IMR-90 (cell line): ENCODE data around the gene STAG1. TPM values are rescaled to one million over a fixed set of nuclear protein-coding genes. Genes with fewer than 3 reads are reported as not detected.

Experiments
- ATAC-seq: fragments of 200-7000 bp; cut with Tn5 transposase; 2 replicates; pipeline ENCODE4 v1.9.1; 2020; ENCODE audit warnings: low read depth, mild to moderate bottlenecking, moderate library complexity
- BruUV-seq: library from RNA; stranded (reverse); fragments of 400-500 nt; replicated peaks from 2 replicates; lab custom pipeline; 2021; lab: Mats Ljungman, UMichigan
- CTCF ChIA-PET: fragments of 300-600 bp; formaldehyde crosslinking; extraction: SDS; loops from one replicate; lab custom pipeline; 2021; ENCODE audit warnings: antibody characterized with exemption; lab: Yijun Ruan, JAX
- POLR2A ChIA-PET: fragments of 300-600 bp; sonication (Branson Sonifier 250); formaldehyde crosslinking; loops from one replicate; lab custom pipeline; 2022; ENCODE audit warnings: antibody characterized with exemption; ENCODE audit not compliant: unreplicated experiment; lab: Charles Lee
- DNase-seq: peaks from one replicate; pipeline ENCODE4 v3.0.0; 2013
- H2AFZ ChIP-seq: replicated peaks from 2 replicates; pipeline ENCODE3; 2013; ENCODE audit warnings: low read length, mild to moderate bottlenecking; ENCODE audit not compliant: poor library complexity
- H2AK5ac ChIP-seq: 2 replicates; pipeline ENCODE4 v1.6.1; 2013; ENCODE audit warnings: low read depth, low read length, inconsistent platforms
- H2AK9ac ChIP-seq: replicated peaks from 2 replicates; pipeline ENCODE3; 2013; ENCODE audit warnings: mild to moderate bottlenecking, low read depth, low read length, moderate library complexity; ENCODE audit not compliant: poor library complexity
- H2BK120ac ChIP-seq: 2 replicates; pipeline ENCODE4 v1.6.1; 2013; ENCODE audit warnings: low read depth, low read length, inconsistent platforms
- H2BK15ac ChIP-seq: 3 replicates; pipeline ENCODE4 v1.6.1; 2013; ENCODE audit warnings: low read depth, low read length, inconsistent platforms
- H2BK20ac ChIP-seq: 2 replicates; pipeline ENCODE4 v1.6.1; 2013; ENCODE audit warnings: low read depth, mild to moderate bottlenecking, inconsistent platforms, low read length, moderate library complexity
- H2BK5ac ChIP-seq: 2 replicates; pipeline ENCODE4 v1.6.1; 2013; ENCODE audit warnings: mild to moderate bottlenecking, low read depth, low read length, inconsistent platforms; ENCODE audit not compliant: poor library complexity, severe bottlenecking
- H3K14ac ChIP-seq: replicated peaks from 2 replicates; pipeline ENCODE4 v1.6.1; 2013; ENCODE audit warnings: low read depth, low read length, inconsistent platforms
- H3K18ac ChIP-seq: 2 replicates; pipeline ENCODE4 v1.6.1; 2013; ENCODE audit warnings: low read depth, low read length, control low read depth
- H3K23ac ChIP-seq: 2 replicates; pipeline ENCODE4 v1.6.1; 2013; ENCODE audit warnings: low read depth, low read length, inconsistent platforms
- H3K27ac ChIP-seq: 2 replicates; pipeline ENCODE4 v1.5.1; 2013; ENCODE audit warnings: mild to moderate bottlenecking, control low read depth, low read length; ENCODE audit not compliant: insufficient read depth
- H3K27me3 ChIP-seq: 2 replicates; pipeline ENCODE4 v1.6.1; 2013; ENCODE audit warnings: low read length; ENCODE audit not compliant: control insufficient read depth, insufficient read depth
- H3K36me3 ChIP-seq: 2 replicates; pipeline ENCODE4 v1.6.1; 2013; ENCODE audit warnings: low read length, mixed read lengths; ENCODE audit not compliant: control insufficient read depth, insufficient read depth
- H3K4ac ChIP-seq: 2 replicates; pipeline ENCODE4 v1.6.1; 2013; ENCODE audit warnings: low read depth, low read length, inconsistent platforms
- H3K4me1 ChIP-seq: 2 replicates; pipeline ENCODE4 v1.6.1; 2013; ENCODE audit warnings: low read length, mixed read lengths; ENCODE audit not compliant: control insufficient read depth, insufficient read depth
- H3K4me2 ChIP-seq: 2 replicates; pipeline ENCODE4 v1.6.1; 2013; ENCODE audit warnings: low read depth, mild to moderate bottlenecking, control low read depth, low read length, moderate library complexity
- H3K4me3 ChIP-seq: 2 replicates; pipeline ENCODE4 v1.5.1; 2013; ENCODE audit warnings: low read depth, mild to moderate bottlenecking, control low read depth, low read length, moderate library complexity; ENCODE audit not compliant: insufficient read depth
- H3K56ac ChIP-seq: 2 replicates; pipeline ENCODE4 v1.6.1; 2013; ENCODE audit warnings: low read length, inconsistent platforms; ENCODE audit not compliant: insufficient read depth; ENCODE audit errors: extremely low read depth
- H3K79me1 ChIP-seq, 2 experiments: 2 replicates each; pipeline ENCODE4 v1.6.1; 2013; ENCODE audit warnings: low read length in 2 of 2, inconsistent platforms in 1 of 2, low read depth in 1 of 2
- H3K9ac ChIP-seq: 2 replicates; pipeline ENCODE4 v1.6.1; 2013; ENCODE audit warnings: low read depth, low read length, control low read depth
- H3K9me1 ChIP-seq: 2 replicates; pipeline ENCODE4 v1.6.1; 2013; ENCODE audit warnings: low read length, inconsistent platforms; ENCODE audit not compliant: insufficient read depth
- H3K9me3 ChIP-seq: 2 replicates; pipeline ENCODE4 v1.6.1; 2013; ENCODE audit warnings: low read length; ENCODE audit not compliant: control insufficient read depth, insufficient read depth
- H4K20me1 ChIP-seq: 2 replicates; pipeline ENCODE4 v1.6.1; 2013; ENCODE audit warnings: low read length, inconsistent platforms; ENCODE audit not compliant: insufficient read depth
- H4K5ac ChIP-seq: 2 replicates; pipeline ENCODE4 v1.6.1; 2013; ENCODE audit warnings: mild to moderate bottlenecking, low read depth, low read length, control low read depth
- H4K8ac ChIP-seq, 2 experiments: 2 replicates each; pipeline ENCODE4 v1.6.1; 2013; ENCODE audit warnings: low read depth in 2 of 2, low read length in 2 of 2, control low read depth in 1 of 2, inconsistent platforms in 1 of 2
- H4K91ac ChIP-seq: 2 replicates; pipeline ENCODE4 v1.6.1; 2013; ENCODE audit warnings: low read depth, low read length, inconsistent platforms; ENCODE audit not compliant: insufficient read depth
- CTCF ChIP-seq: conservative IDR thresholded peaks from 2 replicates; pipeline ENCODE4 v1.5.1; 2012; ENCODE audit warnings: mild to moderate bottlenecking, low read depth, low read length, improper control_type of control experiment
- RAD21 ChIP-seq: IDR thresholded peaks from 2 replicates; pipeline ENCODE4 v1.6.1; 2012; ENCODE audit warnings: low read length, improper control_type of control experiment
- SMC3 ChIP-seq: fragments of 150-350 bp; IDR thresholded peaks from 2 replicates; pipeline ENCODE4 v1.6.1; 2016; ENCODE audit warnings: low read depth, mild to moderate bottlenecking, antibody characterized with exemption, low read length, moderate library complexity
- WGBS, 2 experiments: methylation state at CpG; one replicate each; pipeline versions ENCODE4 v1.1.5 to v1.1.7; 2013; ENCODE audit warnings: missing lambda C conversion rate in 2 of 2; ENCODE audit not compliant: insufficient read length in 1 of 2; ENCODE audit errors: extremely low coverage in 2 of 2; 5-methylcytosine and 5-hydroxymethylcytosine counted together
- dilution Hi-C: fragments of 300-500 bp; cut with HindIII; formaldehyde crosslinking; loops from one replicate; pipeline ENCODE4 v1.14.3; 2018; ENCODE audit warnings: low sequenced_read_pairs; ENCODE audit not compliant: unreplicated experiment
- in situ Hi-C: fragments of 300-500 bp; cut with MboI; formaldehyde crosslinking; loops from 3 replicates; pipeline ENCODE4 v1.14.3; 2019; ENCODE audit warnings: low sequenced_read_pairs, inconsistent platforms, mixed read lengths
- intact Hi-C: fragments of 100-400 bp; cut with micrococcal nuclease; formaldehyde crosslinking; loops from 2 replicates; pipeline ENCODE4 v1.10.0; 2022
- polyA plus RNA-seq, 3 experiments: library from polyadenylated mRNA; depleted of rRNA; stranded (reverse); fragments of >200 nt; gene quantifications; 2 replicates each; pipeline ENCODE4 v1.2.3, GENCODE V29; 2012; ENCODE audit warnings: low replicate concordance in 1 of 3
- total RNA-seq: library from RNA; depleted of rRNA; stranded (reverse); fragments of >200 nt; gene quantifications from 2 replicates; pipeline ENCODE4 v1.2.3, GENCODE V29; 2012
- TF ChIP-seq, protein P1 (sequence below): fragments of 150-350 bp; IDR thresholded peaks from 2 replicates; pipeline ENCODE4 v1.6.1; 2016; ENCODE audit warnings: low read depth, mild to moderate bottlenecking, low read length, moderate library complexity, borderline replicate concordance

The STAG1 gene
- total and polyA plus RNA-seq, 2 of the 4 experiments (the other 2 are of a cell fraction), result 9.6 to 32.3 TPM

DNA sequence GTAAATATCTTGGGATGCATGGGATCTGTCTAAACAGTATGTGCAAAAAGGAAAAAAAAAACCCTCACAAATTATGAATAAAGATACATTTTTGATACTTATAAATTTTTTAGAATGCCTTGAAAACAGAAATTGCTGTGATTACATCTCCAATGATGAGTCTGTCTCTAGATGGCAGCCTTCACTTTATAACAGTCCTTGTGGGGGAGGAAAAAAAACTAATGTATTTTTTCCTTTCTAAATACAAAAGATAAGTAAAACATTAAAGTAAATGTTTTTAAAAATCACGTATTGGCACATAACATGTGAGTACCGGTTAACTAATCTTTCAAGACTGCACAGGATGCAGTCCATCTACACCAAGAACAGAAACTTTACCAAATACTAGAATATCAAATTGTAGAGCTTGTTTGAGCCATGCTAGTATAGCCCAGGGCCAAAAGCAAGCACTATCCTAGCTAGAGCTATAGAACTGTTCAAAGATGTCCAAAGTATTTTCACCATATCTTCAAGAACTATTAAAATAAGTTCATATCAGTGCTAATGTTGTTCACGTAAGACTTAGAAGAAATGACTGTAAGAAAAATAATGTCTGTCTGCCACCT lies 206.4 kb downstream of the STAG1 start:
- ChIA-PET POLR2A (no interaction called here), CTCF (interaction anchor here (0.6 to 4.4 kb wide), 4 partner anchors 203 to 468 kb away, joined by 3 to 35 read pairs (median 4); partner anchors contain the start of gene STAG1)
- H3K9me1 ChIP-seq, result no peaks in the 10 kb centered on the region
- H3K4me3 ChIP-seq, result no peak overlapping the region
- no CpG with 5 or more reads among the region's 3 CpGs for WGBS, 2 experiments
- peak overlapping the region; percentile 54; the same call in 1 of the 3 replicates for H2BK15ac ChIP-seq
- H4K20me1 ChIP-seq, result no peaks in the 10 kb centered on the region
- H3K4ac ChIP-seq, result peak overlapping the region; percentile 46; the same call in 1 of the 2 replicates
- H4K91ac ChIP-seq, result peak overlapping the region; percentile 17; the same call in 1 of the 2 replicates
- intact Hi-C loops (loop anchor here (1.0 to 10.0 kb wide), 4 partner anchors 206 to 471 kb away; no protein-coding TSS in a partner anchor), in situ Hi-C loops (no loop called here), dilution Hi-C loops (no loop called here)
- peak overlapping the region; percentile 93; the same call in 1 of the 2 replicates for H3K18ac ChIP-seq
- 0 out of 2 replicates have a peak overlapping the region, but pooled peaks have one; percentile 51 for H2BK120ac ChIP-seq
- peak overlapping the region; percentile 71; the same call in 1 of the 2 replicates for H3K4me2 ChIP-seq
- H3K23ac ChIP-seq, result peak overlapping the region; percentile 60; the same call in 1 of the 2 replicates
- H2BK5ac ChIP-seq, result peak overlapping the region; percentile 91
- peak; percentile 54 for TF ChIP-seq RAD21
- peak; percentile 53 for TF ChIP-seq CTCF
- TF ChIP-seq, protein P1, sequence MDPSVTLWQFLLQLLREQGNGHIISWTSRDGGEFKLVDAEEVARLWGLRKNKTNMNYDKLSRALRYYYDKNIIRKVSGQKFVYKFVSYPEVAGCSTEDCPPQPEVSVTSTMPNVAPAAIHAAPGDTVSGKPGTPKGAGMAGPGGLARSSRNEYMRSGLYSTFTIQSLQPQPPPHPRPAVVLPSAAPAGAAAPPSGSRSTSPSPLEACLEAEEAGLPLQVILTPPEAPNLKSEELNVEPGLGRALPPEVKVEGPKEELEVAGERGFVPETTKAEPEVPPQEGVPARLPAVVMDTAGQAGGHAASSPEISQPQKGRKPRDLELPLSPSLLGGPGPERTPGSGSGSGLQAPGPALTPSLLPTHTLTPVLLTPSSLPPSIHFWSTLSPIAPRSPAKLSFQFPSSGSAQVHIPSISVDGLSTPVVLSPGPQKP, result no peak
- TF ChIP-seq SMC3, result peak; percentile 33
- peaks cover 13% of the 10 kb centered on the region for H3K4me1 ChIP-seq
- DNase-seq (peak; percentile 51), ATAC-seq (peak; percentile 54; the same call in 1 of the 2 replicates)
- H3K9me3 ChIP-seq, result no peaks in the 10 kb centered on the region
- H2AK5ac ChIP-seq, result no peak overlapping the region; the same call in 1 of the 2 replicates
- H2AK9ac ChIP-seq, result no peak overlapping the region
- H2AFZ ChIP-seq, result no peak overlapping the region
- H4K5ac ChIP-seq, result peak overlapping the region; percentile 97; the same call in 1 of the 2 replicates
- H3K27me3 ChIP-seq, result no peaks in the 10 kb centered on the region
- H4K8ac ChIP-seq, result peak overlapping the region; percentile 58 to 84; a peak in 3 of 4 replicates
- peak overlapping the region; percentile 16 for H3K14ac ChIP-seq
- H3K27ac ChIP-seq, result no peak overlapping the region
- H3K79me1 ChIP-seq, result peaks cover 8 to 36% of the 10 kb centered on the region in 2 experiments
- H3K36me3 ChIP-seq, result 0 out of 2 replicates have a peak, but pooled peaks cover 1% of the 10 kb centered on the region
- BruUV-seq, result no TSS peak
- H3K9ac ChIP-seq, result no peak overlapping the region; the same call in 1 of the 2 replicates
- H3K56ac ChIP-seq, result peak overlapping the region; percentile 43; the same call in 1 of the 2 replicates
- peak overlapping the region; percentile 51; the same call in 1 of the 2 replicates for H2BK20ac ChIP-seq
